SU-DHL-6 (cell line): ENCODE measurements around the gene KRTAP4-3.

ENCODE experiments used
- H2AFZ ChIP-seq: fragments of 200-600 bp; sonication (generic); 2 replicates; pipeline ENCODE4 v1.6.1; 2014; ENCODE audit warnings: low read depth, mild to moderate bottlenecking, moderate library complexity, mixed read lengths, antibody characterized with exemption, low read length; ENCODE audit not compliant: severe bottlenecking
- H3F3A ChIP-seq: fragments of 200-600 bp; shearing (Covaris generic); 2 replicates; pipeline ENCODE4 v1.6.0; 2016; ENCODE audit warnings: antibody characterized with exemption, mild to moderate bottlenecking; ENCODE audit not compliant: insufficient read depth
- H3K27ac ChIP-seq: fragments of 200-600 bp; sonication (generic); 2 replicates; pipeline ENCODE4 v1.5.1; 2016; ENCODE audit warnings: low read depth, mild to moderate bottlenecking, low read length, moderate library complexity, mixed read lengths
- H3K27me3 ChIP-seq: fragments of 200-600 bp; sonication (generic), shearing (Covaris generic); 2 replicates; pipeline ENCODE4 v1.6.0; 2014; ENCODE audit warnings: mild to moderate bottlenecking, low read length
- H3K36me3 ChIP-seq: fragments of 200-600 bp; sonication (generic); 2 replicates; pipeline ENCODE4 v1.6.1; 2014; ENCODE audit warnings: mild to moderate bottlenecking, low read length, mixed read lengths
- H3K4me2 ChIP-seq: fragments of 300-600, 200-600 bp; shearing (Covaris generic), sonication (generic); 2 replicates; pipeline ENCODE4 v1.6.0; 2014; ENCODE audit warnings: low read length, low read depth, mild to moderate bottlenecking; ENCODE audit not compliant: poor library complexity, severe bottlenecking
- H3K4me3 ChIP-seq: fragments of 200-600 bp; sonication (generic); 2 replicates; pipeline ENCODE4 v1.5.1; 2014; ENCODE audit warnings: antibody characterized with exemption, low read length, mild to moderate bottlenecking, mixed read lengths; ENCODE audit not compliant: insufficient read depth, poor library complexity, severe bottlenecking
- H3K79me2 ChIP-seq: fragments of 200-600 bp; sonication (generic); 2 replicates; pipeline ENCODE4 v1.6.1; 2014; ENCODE audit warnings: mild to moderate bottlenecking, low read length, moderate library complexity; ENCODE audit not compliant: insufficient read depth
- H3K9ac ChIP-seq: fragments of 200-600 bp; sonication (generic); 2 replicates; pipeline ENCODE4 v1.7.0; 2014; ENCODE audit warnings: mild to moderate bottlenecking, low read length
- H3K9me2 ChIP-seq: fragments of 200-600 bp; sonication (generic); replicated peaks from 2 replicates; pipeline ENCODE4 v1.6.1; 2014; ENCODE audit warnings: low read length; ENCODE audit not compliant: insufficient read depth
- H3K9me3 ChIP-seq: fragments of 200-600 bp; sonication (generic); 2 replicates; pipeline ENCODE4 v1.6.1; 2014; ENCODE audit warnings: low read length, mixed read lengths; ENCODE audit not compliant: insufficient read depth
- H4K20me1 ChIP-seq: fragments of 200-600 bp; sonication (generic); 2 replicates; pipeline ENCODE4 v1.6.1; 2014; ENCODE audit warnings: low read depth, mild to moderate bottlenecking, antibody characterized with exemption, low read length, moderate library complexity, mixed read lengths
- EZH2phosphoT487 ChIP-seq: fragments of 200-600 bp; sonication (generic), shearing (Covaris generic); conservative IDR thresholded peaks from 2 replicates; pipeline ENCODE4 v1.6.1; 2018; ENCODE audit warnings: mild to moderate bottlenecking, antibody characterized with exemption, low read length, moderate library complexity, mixed read lengths
- TF ChIP-seq, protein P1 (sequence below): fragments of 200-600 bp; sonication (generic); IDR thresholded peaks from one replicate; pipeline ENCODE4 v1.5.1; 2017; ENCODE audit warnings: antibody characterized with exemption, mild to moderate bottlenecking, low read length, moderate library complexity; ENCODE audit not compliant: insufficient read depth, poor library complexity, severe bottlenecking

Gene KRTAP4-3

DNA sequence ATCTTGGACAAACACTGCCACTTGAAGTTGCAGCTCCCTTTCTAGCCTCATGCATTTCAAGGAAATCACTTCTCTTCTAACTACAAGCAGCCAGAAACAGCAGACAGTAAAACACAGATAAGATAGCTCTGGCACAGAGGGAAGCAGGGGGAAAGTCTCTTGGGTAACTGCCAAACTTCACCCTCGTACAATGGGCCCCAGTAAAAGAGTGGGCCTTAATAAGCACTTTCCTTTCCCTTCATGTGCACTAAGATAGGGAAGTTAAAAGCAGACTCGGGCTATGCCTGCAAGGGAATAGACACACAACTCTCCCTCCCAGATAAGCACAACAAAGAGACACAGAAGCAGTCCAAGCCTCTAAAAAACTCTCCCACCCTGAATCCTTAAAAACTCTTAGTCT, 14.2 kb downstream of the KRTAP4-3 start:
- no peak for TF ChIP-seq EZH2phosphoT487
- TF ChIP-seq, protein P1, sequence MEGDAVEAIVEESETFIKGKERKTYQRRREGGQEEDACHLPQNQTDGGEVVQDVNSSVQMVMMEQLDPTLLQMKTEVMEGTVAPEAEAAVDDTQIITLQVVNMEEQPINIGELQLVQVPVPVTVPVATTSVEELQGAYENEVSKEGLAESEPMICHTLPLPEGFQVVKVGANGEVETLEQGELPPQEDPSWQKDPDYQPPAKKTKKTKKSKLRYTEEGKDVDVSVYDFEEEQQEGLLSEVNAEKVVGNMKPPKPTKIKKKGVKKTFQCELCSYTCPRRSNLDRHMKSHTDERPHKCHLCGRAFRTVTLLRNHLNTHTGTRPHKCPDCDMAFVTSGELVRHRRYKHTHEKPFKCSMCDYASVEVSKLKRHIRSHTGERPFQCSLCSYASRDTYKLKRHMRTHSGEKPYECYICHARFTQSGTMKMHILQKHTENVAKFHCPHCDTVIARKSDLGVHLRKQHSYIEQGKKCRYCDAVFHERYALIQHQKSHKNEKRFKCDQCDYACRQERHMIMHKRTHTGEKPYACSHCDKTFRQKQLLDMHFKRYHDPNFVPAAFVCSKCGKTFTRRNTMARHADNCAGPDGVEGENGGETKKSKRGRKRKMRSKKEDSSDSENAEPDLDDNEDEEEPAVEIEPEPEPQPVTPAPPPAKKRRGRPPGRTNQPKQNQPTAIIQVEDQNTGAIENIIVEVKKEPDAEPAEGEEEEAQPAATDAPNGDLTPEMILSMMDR, result no peak
- no peak overlapping the region for H3K4me2 ChIP-seq
- H3F3A ChIP-seq, result no peaks in the 10 kb centered on the region
- H3K27me3 ChIP-seq, result no peaks in the 10 kb centered on the region; the same call in 1 of the 2 replicates
- no peaks in the 10 kb centered on the region for H4K20me1 ChIP-seq
- no peak overlapping the region for H3K4me3 ChIP-seq
- H3K9me3 ChIP-seq, result no peaks in the 10 kb centered on the region
- H2AFZ ChIP-seq, result no peak overlapping the region
- no peaks in the 10 kb centered on the region for H3K79me2 ChIP-seq
- H3K27ac ChIP-seq, result no peak overlapping the region
- H3K36me3 ChIP-seq, result no peaks in the 10 kb centered on the region
- no peaks in the 10 kb centered on the region for H3K9me2 ChIP-seq
- H3K9ac ChIP-seq, result no peak overlapping the region

DNA sequence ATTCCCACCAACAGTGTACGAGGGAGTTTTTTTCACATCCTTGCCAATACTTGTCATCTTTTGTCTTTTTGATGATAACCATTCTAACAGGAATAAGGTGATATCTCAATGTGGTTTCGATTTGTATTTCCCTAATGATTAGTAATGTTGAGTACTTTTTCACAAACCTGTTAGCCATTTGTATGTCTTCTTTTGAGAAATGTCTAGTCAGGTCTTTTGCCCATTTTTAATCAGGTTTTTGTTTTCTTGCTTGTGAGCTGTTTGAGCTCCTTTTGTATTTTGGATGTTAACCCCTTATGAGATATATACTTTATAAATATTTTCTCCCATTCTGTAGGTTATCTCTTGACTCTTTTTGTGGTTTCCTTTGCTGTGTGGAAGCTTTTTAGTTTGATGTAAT, 16.5 kb downstream of the KRTAP4-3 start:
- no peaks in the 10 kb centered on the region for H3F3A ChIP-seq
- TF ChIP-seq, protein P1, result no peak
- no peak for TF ChIP-seq EZH2phosphoT487
- H3K9me3 ChIP-seq, result no peaks in the 10 kb centered on the region
- H3K79me2 ChIP-seq, result no peaks in the 10 kb centered on the region
- no peak overlapping the region for H2AFZ ChIP-seq
- H3K9me2 ChIP-seq, result no peaks in the 10 kb centered on the region
- no peaks in the 10 kb centered on the region for H3K36me3 ChIP-seq
- H4K20me1 ChIP-seq, result no peaks in the 10 kb centered on the region
- no peaks in the 10 kb centered on the region; the same call in 1 of the 2 replicates for H3K27me3 ChIP-seq
- H3K9ac ChIP-seq, result no peak overlapping the region
- H3K4me3 ChIP-seq, result no peak overlapping the region
- no peak overlapping the region for H3K27ac ChIP-seq
- no peak overlapping the region for H3K4me2 ChIP-seq

DNA sequence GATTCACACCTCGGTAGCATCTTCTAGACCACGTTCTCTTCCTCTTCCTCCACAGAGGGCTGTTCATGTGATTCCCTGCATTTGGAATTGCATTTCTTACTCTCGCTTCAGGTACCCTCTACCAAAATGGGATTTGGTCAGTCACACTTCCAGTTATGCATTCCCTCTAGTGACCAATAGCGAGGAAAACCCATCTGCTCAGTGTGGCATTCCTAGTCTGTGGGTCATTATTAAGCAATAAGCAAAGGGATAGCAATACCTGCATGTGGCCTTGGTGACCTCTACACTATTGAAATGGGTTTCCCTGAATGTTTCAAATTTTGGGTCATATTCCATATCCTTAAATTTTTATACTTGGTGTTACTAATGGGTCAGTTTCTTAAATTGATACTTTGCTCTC, 18.0 kb downstream of the KRTAP4-3 start:
- Histone ChIP-seq H3K4me2 (no peak overlapping the region), H3K9ac (no peak overlapping the region), H3K79me2 (no peaks in the 10 kb centered on the region), H3K27ac (no peak overlapping the region), H3F3A (no peaks in the 10 kb centered on the region), H3K36me3 (no peaks in the 10 kb centered on the region), H3K9me2 (no peaks in the 10 kb centered on the region), H2AFZ (no peak overlapping the region), H3K4me3 (no peak overlapping the region), H3K9me3 (no peaks in the 10 kb centered on the region), H3K27me3 (no peaks in the 10 kb centered on the region; the same call in 1 of the 2 replicates), H4K20me1 (no peaks in the 10 kb centered on the region)
- no peak for TF ChIP-seq EZH2phosphoT487
- TF ChIP-seq, protein P1, result no peak
